ENCODE measurements around the gene KCNC4. TPM values are rescaled to one million over a fixed set of nuclear protein-coding genes. Genes with fewer than 3 reads are reported as not detected.

Gene KCNC4
- polyA plus RNA-seq, 2 of the 4 experiments (the other 2 are of a cell fraction) = 1.1 to 2.4 TPM

Small RNA genes lying within 50 kb of the gene (small RNA-seq; reads per million reads assigned to genes)
- gene AL137790.1 = 0 reads per million in 6 experiments

Other genes with a start within 250 kb of the KCNC4 start
- 147 and 148 TPM in 2 replicates for gene AHCYL1, start 225.5 kb upstream of the KCNC4 start, polyA plus RNA-seq (2011; rRNA removed)
- gene AHCYL1, start 225.5 kb upstream of the KCNC4 start, polyA plus RNA-seq (2017; fragmentation: RNase III; extraction: RNeasy Plus Mini Kit Qiagen cat#74134 plus additional on column Dnase treatment) = 124 to 145 TPM (median 133 TPM) in 3 replicates
- 16.4 and 20.2 TPM in 2 replicates for gene STRIP1, start 175.7 kb upstream of the KCNC4 start, polyA plus RNA-seq (2011; rRNA removed)
- gene STRIP1, start 175.7 kb upstream of the KCNC4 start, polyA plus RNA-seq (2017; fragmentation: RNase III; extraction: RNeasy Plus Mini Kit Qiagen cat#74134 plus additional on column Dnase treatment) = 14.4 to 16.7 TPM (median 16.1 TPM) in 3 replicates
- gene ALX3, start 139.6 kb upstream of the KCNC4 start, polyA plus RNA-seq (2011; rRNA removed) = not detected in 2 replicates
- not detected in 3 replicates for gene ALX3, start 139.6 kb upstream of the KCNC4 start, polyA plus RNA-seq (2017; fragmentation: RNase III; extraction: RNeasy Plus Mini Kit Qiagen cat#74134 plus additional on column Dnase treatment)
- gene UBL4B, start 97.9 kb upstream of the KCNC4 start, polyA plus RNA-seq (2011; rRNA removed) = not detected in 2 replicates
- not detected in 3 replicates for gene UBL4B, start 97.9 kb upstream of the KCNC4 start, polyA plus RNA-seq (2017; fragmentation: RNase III; extraction: RNeasy Plus Mini Kit Qiagen cat#74134 plus additional on column Dnase treatment)
- gene SLC6A17, start 59.8 kb upstream of the KCNC4 start, polyA plus RNA-seq (2011; rRNA removed) = 0.56 and 0.91 TPM in 2 replicates
- gene SLC6A17, start 59.8 kb upstream of the KCNC4 start, polyA plus RNA-seq (2017; fragmentation: RNase III; extraction: RNeasy Plus Mini Kit Qiagen cat#74134 plus additional on column Dnase treatment) = 2.2 to 2.5 TPM (median 2.3 TPM) in 3 replicates
- gene RBM15, start 129.1 kb downstream of the KCNC4 start, polyA plus RNA-seq (2011; rRNA removed) = 14.0 and 15.0 TPM in 2 replicates
- 8.0 to 8.7 TPM (median 8.2 TPM) in 3 replicates for gene RBM15, start 129.1 kb downstream of the KCNC4 start, polyA plus RNA-seq (2017; fragmentation: RNase III; extraction: RNeasy Plus Mini Kit Qiagen cat#74134 plus additional on column Dnase treatment)
- 176 and 188 TPM in 2 replicates for gene SLC16A4, start 180.7 kb downstream of the KCNC4 start, polyA plus RNA-seq (2011; rRNA removed)
- gene SLC16A4, start 180.7 kb downstream of the KCNC4 start, polyA plus RNA-seq (2017; fragmentation: RNase III; extraction: RNeasy Plus Mini Kit Qiagen cat#74134 plus additional on column Dnase treatment) = 47.2 to 71.8 TPM (median 61.0 TPM) in 3 replicates
- 256 and 314 TPM in 2 replicates for gene LAMTOR5, start 197.4 kb downstream of the KCNC4 start, polyA plus RNA-seq (2011; rRNA removed)
- gene LAMTOR5, start 197.4 kb downstream of the KCNC4 start, polyA plus RNA-seq (2017; fragmentation: RNase III; extraction: RNeasy Plus Mini Kit Qiagen cat#74134 plus additional on column Dnase treatment) = 217 to 254 TPM (median 251 TPM) in 3 replicates
- gene PROK1, start 240.8 kb downstream of the KCNC4 start, polyA plus RNA-seq (2011; rRNA removed) = not detected in 2 replicates
- not detected in 3 replicates for gene PROK1, start 240.8 kb downstream of the KCNC4 start, polyA plus RNA-seq (2017; fragmentation: RNase III; extraction: RNeasy Plus Mini Kit Qiagen cat#74134 plus additional on column Dnase treatment)

Data from A549 (cell line).